ENCODE data around the gene DCTN4. TPM values are rescaled to one million over a fixed set of nuclear protein-coding genes. Genes with fewer than 3 reads are reported as not detected.
A peak's percentile ranks its signal among the peaks of the same experiment; 100 is the strongest.

The DCTN4 gene
- total RNA-seq, 1 experiment from 2014 or later = 67.6 TPM

DNA sequence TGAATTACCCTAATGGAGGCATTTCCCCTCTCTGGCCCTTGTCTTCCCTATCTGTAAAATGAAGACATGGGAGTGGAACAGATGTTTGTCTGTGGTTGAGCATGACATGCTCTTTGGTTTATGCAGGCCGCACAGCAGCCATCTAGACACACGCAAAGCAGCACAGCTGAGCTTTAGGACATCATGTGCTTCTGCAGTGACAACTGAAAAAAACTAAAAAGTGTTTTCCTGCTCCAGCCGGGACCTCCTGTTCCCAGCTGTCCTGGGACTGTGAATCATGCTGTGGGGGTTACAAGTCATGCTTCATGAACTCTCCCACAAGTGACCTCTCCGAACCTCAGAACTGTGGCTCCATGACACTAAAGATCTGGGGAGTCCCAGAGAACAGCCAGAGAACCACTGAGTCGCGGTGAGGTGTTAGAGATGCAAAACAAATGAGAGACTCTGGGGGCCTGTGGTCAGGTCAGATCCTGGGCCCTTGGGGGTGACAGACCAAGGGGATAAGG, 21.4 kb upstream of the DCTN4 start:
- Histone ChIP-seq H3K9me3 (ENCODE audit: low read depth, low read length, poor library complexity, severe bottlenecking) (no peaks in the 10 kb centered on the region), H3K4me3 (ENCODE audit: low read depth, low read length, poor library complexity, severe bottlenecking) (no peak overlapping the region), H3K4me1 (ENCODE audit: insufficient read depth, low read length, poor library complexity, severe bottlenecking) (peaks cover 63% of the 10 kb centered on the region), H3K27me3 (replicated peaks; ENCODE audit: insufficient read depth, low read depth, low read length, poor library complexity) (no peaks in the 10 kb centered on the region), H3K27ac (ENCODE audit: low read depth, low read length, poor library complexity, severe bottlenecking) (no peak overlapping the region), H3K36me3 (ENCODE audit: insufficient read depth, low read length, poor library complexity, severe bottlenecking) (no peaks in the 10 kb centered on the region)
- POLR2A ChIA-PET (ENCODE audit: low non-redundant PET) = no interaction called here
- TSS peak; percentile 24 for BruUV-seq (replicated peaks)
- CTCF ChIA-PET = no interaction called here
- no peak for DNase-seq (ENCODE audit: low spot score)
- intact Hi-C loops (cut with micrococcal nuclease; ENCODE audit: unreplicated experiment) = no loop called here
- TF ChIP-seq CTCF (conservative IDR thresholded peaks at IDR 0.05; ENCODE audit: low read depth, low read length) = no peak
- TF ChIP-seq EZH2 (IDR thresholded peaks at IDR 0.05; ENCODE audit: borderline replicate concordance, low read depth, low read length, poor library complexity, severe bottlenecking) = no peak

- H3K4me1 ChIP-seq (ENCODE audit: insufficient read depth, low read length, poor library complexity, severe bottlenecking) = peaks cover 61% of the 10 kb centered on the region
- ChIA-PET POLR2A (ENCODE audit: low non-redundant PET) (interaction anchor here (1.2 kb wide), 1 partner anchor 21 kb away, joined by 3 read pairs; no protein-coding TSS in a partner anchor), CTCF (interaction anchor here (0.8 to 0.9 kb wide), 2 partner anchors 21 to 67 kb away, joined by 3 read pairs; no protein-coding TSS in a partner anchor)
- H3K27ac ChIP-seq (ENCODE audit: low read depth, low read length, poor library complexity, severe bottlenecking) = peak overlapping the region; percentile 61
- intact Hi-C loops (cut with micrococcal nuclease; ENCODE audit: unreplicated experiment) = no loop called here
- no peaks in the 10 kb centered on the region for H3K9me3 ChIP-seq (ENCODE audit: low read depth, low read length, poor library complexity, severe bottlenecking)
- no TSS peak for BruUV-seq (replicated peaks)
- DNase-seq (ENCODE audit: low spot score) = no peak
- peak overlapping the region; percentile 68 for H3K4me3 ChIP-seq (ENCODE audit: low read depth, low read length, poor library complexity, severe bottlenecking)
- TF ChIP-seq EZH2 (IDR thresholded peaks at IDR 0.05; ENCODE audit: borderline replicate concordance, low read depth, low read length, poor library complexity, severe bottlenecking) (no peak), CTCF (conservative IDR thresholded peaks at IDR 0.05; ENCODE audit: low read depth, low read length) (0 out of 2 replicates have a peak, but pooled peaks have one; percentile 7)
- no peaks in the 10 kb centered on the region for H3K36me3 ChIP-seq (ENCODE audit: insufficient read depth, low read length, poor library complexity, severe bottlenecking)
- no peaks in the 10 kb centered on the region for H3K27me3 ChIP-seq (replicated peaks; ENCODE audit: insufficient read depth, low read depth, low read length, poor library complexity)
Observed at GRCh38 chr5:150779397-150780186, 20.8 kb upstream of the DCTN4 start.

GRCh38 chr5:150778517-150779396, 19.9 kb upstream of the DCTN4 start, which contains the start of gene SMIM3:
SMIM3 (plus strand) TSS chr5:150778757; CDS start chr5:150795441, 16,684 bp downstream.
- no peaks in the 10 kb centered on the region for H3K36me3 ChIP-seq (ENCODE audit: insufficient read depth, low read length, poor library complexity, severe bottlenecking)
- TF ChIP-seq EZH2 (IDR thresholded peaks at IDR 0.05; ENCODE audit: borderline replicate concordance, low read depth, low read length, poor library complexity, severe bottlenecking) (no peak), CTCF (conservative IDR thresholded peaks at IDR 0.05; ENCODE audit: low read depth, low read length) (peak; percentile 48)
- H3K27me3 ChIP-seq (replicated peaks; ENCODE audit: insufficient read depth, low read depth, low read length, poor library complexity) = no peaks in the 10 kb centered on the region
- ChIA-PET POLR2A (ENCODE audit: low non-redundant PET) (interaction anchor here (0.5 to 1.2 kb wide), 2 partner anchors 17 to 21 kb away, joined by 3 to 5 read pairs; no protein-coding TSS in a partner anchor), CTCF (interaction anchor here (0.8 to 0.9 kb wide), 2 partner anchors 22 to 68 kb away, joined by 3 read pairs; no protein-coding TSS in a partner anchor)
- H3K9me3 ChIP-seq (ENCODE audit: low read depth, low read length, poor library complexity, severe bottlenecking) = no peaks in the 10 kb centered on the region
- peak; percentile 80 for DNase-seq (ENCODE audit: low spot score)
- BruUV-seq (replicated peaks) = no TSS peak
- peaks cover 52% of the 10 kb centered on the region for H3K4me1 ChIP-seq (ENCODE audit: insufficient read depth, low read length, poor library complexity, severe bottlenecking)
- H3K27ac ChIP-seq (ENCODE audit: low read depth, low read length, poor library complexity, severe bottlenecking) = peak within 1 kb of the TSS; percentile 61
- intact Hi-C loops (cut with micrococcal nuclease; ENCODE audit: unreplicated experiment) = no loop called here
- peak within 1 kb of the TSS; percentile 68 for H3K4me3 ChIP-seq (ENCODE audit: low read depth, low read length, poor library complexity, severe bottlenecking)

Data from A673 (cell line).